Chondrocyte (in vitro differentiated cells): ENCODE results near the gene COL21A1. TPM values are rescaled to one million over a fixed set of nuclear protein-coding genes. Genes with fewer than 3 reads are reported as not detected.

Experiments used
- DNase-seq: peaks from one replicate; pipeline ENCODE4 v3.0.0; 2021; ENCODE audit warnings: mixed read lengths, low spot score
- H3K27ac Mint-ChIP-seq: one replicate; pipeline ENCODE4 v1.8.0; 2021; ENCODE audit warnings: mild to moderate bottlenecking, moderate library complexity, mixed read lengths; ENCODE audit not compliant: unreplicated experiment
- H3K27me3 Mint-ChIP-seq: 2 replicates; pipeline ENCODE4 v1.8.0; 2021; ENCODE audit warnings: low read depth, mixed read lengths
- H3K36me3 Mint-ChIP-seq: 2 replicates; pipeline ENCODE4 v1.8.0; 2021; ENCODE audit warnings: low read depth, mixed read lengths
- H3K4me1 Mint-ChIP-seq: 2 replicates; pipeline ENCODE4 v1.8.0; 2021; ENCODE audit warnings: low read depth, mild to moderate bottlenecking, mixed read lengths
- H3K4me3 Mint-ChIP-seq: one replicate; pipeline ENCODE4 v1.8.0; 2021; ENCODE audit warnings: mild to moderate bottlenecking, moderate library complexity, mixed read lengths; ENCODE audit not compliant: unreplicated experiment
- H3K9me3 Mint-ChIP-seq: 2 replicates; pipeline ENCODE4 v1.8.0; 2021; ENCODE audit warnings: low read depth, mixed read lengths
- total RNA-seq: library from RNA; stranded (reverse); gene quantifications from 3 replicates; pipeline ENCODE4 v1.2.1, GENCODE V29; 2021
- TF ChIP-seq, protein P1 (sequence below): fragments of 200-600 bp; sonication (generic); IDR thresholded peaks from 2 replicates; pipeline ENCODE4 v1.5.0; 2021; ENCODE audit warnings: antibody characterized with exemption, mild to moderate bottlenecking, moderate library complexity

The COL21A1 gene
- total RNA-seq, 1 donor from 2014 or later = 68.9 TPM

DNA sequence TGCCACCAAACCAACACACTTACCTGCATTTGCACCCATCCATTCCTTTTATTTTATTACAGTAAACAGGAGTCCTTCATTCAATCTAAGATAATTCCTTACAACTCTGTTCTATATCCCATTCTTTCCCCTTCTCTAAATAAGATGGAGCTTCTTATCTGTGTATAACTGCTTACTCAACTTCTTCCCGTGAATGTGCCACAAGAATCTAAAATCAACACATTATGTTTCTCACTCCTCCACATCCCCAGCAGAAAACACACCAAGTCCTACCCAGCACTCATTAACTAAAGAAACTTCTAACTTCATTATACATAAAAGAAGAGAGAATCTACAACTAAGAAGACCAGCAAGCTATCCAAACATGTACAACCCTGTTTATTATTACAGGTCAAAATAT, 141.1 kb downstream of the COL21A1 start:
- H3K4me3 Mint-ChIP-seq = no peak overlapping the region
- TF ChIP-seq, protein P1, sequence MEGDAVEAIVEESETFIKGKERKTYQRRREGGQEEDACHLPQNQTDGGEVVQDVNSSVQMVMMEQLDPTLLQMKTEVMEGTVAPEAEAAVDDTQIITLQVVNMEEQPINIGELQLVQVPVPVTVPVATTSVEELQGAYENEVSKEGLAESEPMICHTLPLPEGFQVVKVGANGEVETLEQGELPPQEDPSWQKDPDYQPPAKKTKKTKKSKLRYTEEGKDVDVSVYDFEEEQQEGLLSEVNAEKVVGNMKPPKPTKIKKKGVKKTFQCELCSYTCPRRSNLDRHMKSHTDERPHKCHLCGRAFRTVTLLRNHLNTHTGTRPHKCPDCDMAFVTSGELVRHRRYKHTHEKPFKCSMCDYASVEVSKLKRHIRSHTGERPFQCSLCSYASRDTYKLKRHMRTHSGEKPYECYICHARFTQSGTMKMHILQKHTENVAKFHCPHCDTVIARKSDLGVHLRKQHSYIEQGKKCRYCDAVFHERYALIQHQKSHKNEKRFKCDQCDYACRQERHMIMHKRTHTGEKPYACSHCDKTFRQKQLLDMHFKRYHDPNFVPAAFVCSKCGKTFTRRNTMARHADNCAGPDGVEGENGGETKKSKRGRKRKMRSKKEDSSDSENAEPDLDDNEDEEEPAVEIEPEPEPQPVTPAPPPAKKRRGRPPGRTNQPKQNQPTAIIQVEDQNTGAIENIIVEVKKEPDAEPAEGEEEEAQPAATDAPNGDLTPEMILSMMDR = no peak
- H3K27me3 Mint-ChIP-seq = no peaks in the 10 kb centered on the region
- peaks cover 34% of the 10 kb centered on the region for H3K4me1 Mint-ChIP-seq
- DNase-seq = no peak
- no peak overlapping the region for H3K27ac Mint-ChIP-seq
- H3K36me3 Mint-ChIP-seq = peaks cover 11% of the 10 kb centered on the region
- peaks cover 5% of the 10 kb centered on the region for H3K9me3 Mint-ChIP-seq

DNA sequence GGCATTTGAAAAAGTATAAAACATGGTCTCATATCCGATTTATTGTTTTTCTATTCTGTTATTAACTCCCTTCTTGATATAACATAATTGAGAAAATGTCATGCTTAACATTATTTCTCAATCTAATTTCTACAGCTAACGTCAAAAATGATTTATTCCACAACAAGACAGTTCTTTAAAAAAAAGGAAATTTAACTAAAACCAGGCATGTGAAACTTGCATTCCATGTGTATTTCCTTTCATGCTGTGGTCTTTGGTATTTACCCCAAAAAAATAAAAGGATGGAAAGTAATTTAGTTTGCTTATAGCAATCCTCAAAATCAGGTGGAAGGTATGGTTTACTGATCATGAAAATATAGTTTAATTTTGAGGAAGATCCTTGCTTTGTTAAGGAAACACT, 142.8 kb downstream of the COL21A1 start:
- no peak for DNase-seq
- TF ChIP-seq, protein P1 = no peak
- peaks cover 8% of the 10 kb centered on the region for H3K36me3 Mint-ChIP-seq
- H3K4me1 Mint-ChIP-seq = peaks cover 47% of the 10 kb centered on the region
- no peaks in the 10 kb centered on the region for H3K27me3 Mint-ChIP-seq
- no peak overlapping the region for H3K27ac Mint-ChIP-seq
- H3K4me3 Mint-ChIP-seq = no peak overlapping the region
- no peaks in the 10 kb centered on the region for H3K9me3 Mint-ChIP-seq

DNA sequence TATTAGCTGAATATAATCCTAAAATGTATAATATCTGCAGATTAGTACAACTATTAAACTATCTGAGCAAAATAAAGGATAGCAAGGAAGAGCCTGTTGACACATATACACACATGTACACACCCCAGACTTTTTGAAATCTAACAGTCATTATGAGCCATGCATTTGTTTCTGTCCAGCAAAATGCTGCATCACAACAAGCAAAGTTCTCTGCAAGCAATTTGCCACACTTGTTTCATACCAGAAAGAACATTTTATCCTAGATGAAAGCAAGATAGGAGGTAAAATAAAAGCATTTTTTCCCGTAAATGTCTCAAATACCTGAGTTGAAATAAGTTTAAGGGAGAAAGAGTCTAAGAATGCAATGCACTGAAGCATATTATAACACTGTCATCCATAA, 145.2 kb downstream of the COL21A1 start:
- Mint-ChIP-seq H3K27ac (no peak overlapping the region), H3K4me1 (peaks cover 43% of the 10 kb centered on the region), H3K36me3 (peaks cover 7% of the 10 kb centered on the region), H3K27me3 (no peaks in the 10 kb centered on the region), H3K9me3 (no peaks in the 10 kb centered on the region), H3K4me3 (no peak overlapping the region)
- TF ChIP-seq, protein P1 = no peak
- DNase-seq = no peak

GRCh38 chr6:56101141-56101553, 146.2 kb downstream of the COL21A1 start:
- H3K27ac Mint-ChIP-seq = peak overlapping the region; percentile 82
- peak overlapping the region; percentile 1 for H3K4me3 Mint-ChIP-seq
- DNase-seq = no peak
- TF ChIP-seq, protein P1 = no peak
- H3K4me1 Mint-ChIP-seq = peaks cover 40% of the 10 kb centered on the region
- no peaks in the 10 kb centered on the region for H3K27me3 Mint-ChIP-seq
- H3K9me3 Mint-ChIP-seq = no peaks in the 10 kb centered on the region
- peaks cover 5% of the 10 kb centered on the region for H3K36me3 Mint-ChIP-seq

GRCh38 chr6:56096946-56097621, 150.3 kb downstream of the COL21A1 start:
- Mint-ChIP-seq H3K27me3 (no peaks in the 10 kb centered on the region), H3K4me3 (no peak overlapping the region), H3K27ac (no peak overlapping the region), H3K4me1 (peaks cover 29% of the 10 kb centered on the region), H3K9me3 (peaks cover 18% of the 10 kb centered on the region), H3K36me3 (peaks cover 15% of the 10 kb centered on the region)
- TF ChIP-seq, protein P1 = no peak
- DNase-seq = no peak
